CD4-positive, alpha-beta memory T cell (primary cell): ENCODE results near the gene SHISA3. TPM values are rescaled to one million over a fixed set of nuclear protein-coding genes. Genes with fewer than 3 reads are reported as not detected.
A peak's percentile ranks its signal among the peaks of the same experiment; 100 is the strongest.

Experiments
- CTCF ChIA-PET: fragments of 350-600 bp; sonication (Branson Sonifier 250); formaldehyde crosslinking; loops from one replicate; lab custom pipeline; 2021; ENCODE audit warnings: inconsistent platforms; ENCODE audit not compliant: partially characterized antibody; lab: Charles Lee
- POLR2A ChIA-PET: fragments of 350-600 bp; sonication (Branson Sonifier 250); formaldehyde crosslinking; loops from one replicate; lab custom pipeline; 2021; ENCODE audit not compliant: partially characterized antibody; lab: Charles Lee
- DNase-seq, 5 donors: peaks; one replicate each; pipeline versions ENCODE4 v3.0.0 to v3.0.0-alpha.2; 2020 to 2022; ENCODE audit warnings: mixed read lengths in 1 of 5
- H3K27ac ChIP-seq: one replicate; pipeline ENCODE4 v1.7.0; 2013; ENCODE audit warnings: low read depth, low read length
- H3K27me3 ChIP-seq: 2 replicates; pipeline ENCODE4 v1.7.0; 2013; ENCODE audit warnings: mild to moderate bottlenecking, low read length, moderate library complexity; ENCODE audit not compliant: insufficient read depth
- H3K36me3 ChIP-seq: 2 replicates; pipeline ENCODE4 v1.7.0; 2013; ENCODE audit warnings: mild to moderate bottlenecking, low read length, moderate library complexity; ENCODE audit not compliant: insufficient read depth
- H3K4me1 ChIP-seq: 2 replicates; pipeline ENCODE4 v1.7.0; 2013; ENCODE audit warnings: mild to moderate bottlenecking, low read length, moderate library complexity; ENCODE audit not compliant: insufficient read depth
- H3K4me3 ChIP-seq, 2 donors: one replicate each; pipeline ENCODE4 v1.7.0; 2013; ENCODE audit warnings: low read length in 2 of 2, mild to moderate bottlenecking in 1 of 2
- H3K9me3 ChIP-seq, 2 donors: one replicate each; pipeline ENCODE4 v1.7.0; 2013; ENCODE audit warnings: low read length in 2 of 2, control low read depth in 1 of 2; ENCODE audit not compliant: control insufficient read depth in 1 of 2
- H3K27ac Mint-ChIP-seq, 7 donors: one replicate each; pipeline ENCODE4 v1.8.0; 2020 to 2021; ENCODE audit warnings: mixed read lengths in 7 of 7, mild to moderate bottlenecking in 6 of 7, inconsistent platforms in 3 of 7, moderate library complexity in 3 of 7
- H3K27me3 Mint-ChIP-seq, 2 donors: one replicate each; pipeline ENCODE4 v1.8.0; 2020 to 2021; ENCODE audit warnings: mixed read lengths in 2 of 2
- H3K36me3 Mint-ChIP-seq, 2 donors: one replicate each; pipeline ENCODE4 v1.8.0; 2020 to 2021; ENCODE audit warnings: mixed read lengths in 2 of 2, inconsistent platforms in 1 of 2, mild to moderate bottlenecking in 1 of 2
- H3K4me1 Mint-ChIP-seq, 4 donors: one replicate each; pipeline ENCODE4 v1.8.0; 2020 to 2021; ENCODE audit warnings: mixed read lengths in 4 of 4, mild to moderate bottlenecking in 1 of 4
- H3K4me3 Mint-ChIP-seq, 8 donors: one replicate each; pipeline ENCODE4 v1.8.0; 2020 to 2021; ENCODE audit warnings: mixed read lengths in 8 of 8, mild to moderate bottlenecking in 7 of 8, moderate library complexity in 6 of 8, inconsistent platforms in 3 of 8
- H3K9me3 Mint-ChIP-seq, 8 donors: one replicate each; pipeline ENCODE4 v1.8.0; 2020 to 2021; ENCODE audit warnings: mixed read lengths in 8 of 8, mild to moderate bottlenecking in 5 of 8, inconsistent platforms in 3 of 8, moderate library complexity in 1 of 8
- intact Hi-C: fragments of 100-400 bp; cut with micrococcal nuclease; formaldehyde crosslinking; loops from one replicate; pipeline ENCODE4 v1.15.1; 2023
- polyA plus RNA-seq, 2 donors: library from polyadenylated mRNA; unstranded; fragments of 300-500 nt; fragmentation: Illumina TruSeq; gene quantifications; one replicate each; pipeline ENCODE4 v1.2.3, GENCODE V29; 2021
- total RNA-seq, 2 experiments: library from RNA; stranded (reverse); gene quantifications; one replicate each; pipeline ENCODE4 v1.2.3, GENCODE V29; 2021

The SHISA3 gene
- total RNA-seq (not detected), polyA plus RNA-seq (under 1 TPM in 1 of 2 donors, not detected in 1; 0.09 TPM)

DNA sequence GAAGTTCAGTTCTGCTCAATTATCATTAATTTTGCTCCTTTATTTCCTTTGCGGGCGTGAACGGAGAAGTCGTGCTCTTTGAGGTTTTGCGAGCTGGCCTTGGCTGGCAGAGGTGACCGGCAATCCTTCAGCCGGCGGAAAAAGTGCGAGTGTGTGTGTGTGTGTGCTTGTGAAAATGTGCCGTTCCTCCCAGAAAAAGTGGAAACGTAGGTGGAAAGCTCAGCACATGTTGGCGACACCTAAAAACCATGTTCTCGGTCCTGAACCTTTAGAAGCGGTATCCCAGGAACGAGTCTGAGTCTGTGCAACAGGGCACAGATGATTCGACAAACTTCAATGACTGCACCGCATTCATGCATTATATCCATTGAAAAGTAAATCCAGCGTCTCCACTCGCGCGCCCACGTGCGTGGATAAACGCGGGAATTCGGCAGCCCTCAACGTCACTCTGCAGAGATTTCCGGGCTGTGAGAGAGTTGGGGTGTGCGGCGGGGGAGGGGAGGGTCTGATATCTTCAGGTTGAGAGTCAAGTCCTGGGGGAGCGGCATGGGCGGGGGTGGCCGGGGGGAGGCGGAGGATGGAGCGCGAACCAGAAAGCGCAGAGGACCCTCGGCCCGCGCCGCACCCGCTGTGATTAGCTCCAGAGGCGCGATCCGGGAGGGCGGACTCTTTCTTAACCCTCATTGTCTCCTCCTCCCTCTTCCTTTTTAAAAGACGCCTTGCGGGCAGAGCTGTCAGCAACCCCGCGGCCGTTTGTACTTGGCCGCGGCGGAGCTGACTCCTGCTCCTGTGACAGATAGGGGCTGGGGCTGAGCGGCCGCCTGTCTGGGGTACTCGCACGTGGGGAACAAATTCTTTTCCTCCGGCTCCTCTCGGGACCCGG lies at the start of gene SHISA3:
Gene SHISA3 (plus strand): TSS at position 737 of the 883 bp plus-strand sequence. CDS start 569 bp downstream, outside the sequence.
- H3K27ac ChIP-seq, result no peak within 1 kb of the TSS
- POLR2A ChIA-PET, result no interaction called here
- peaks cover 0 to 2% (median 0%) of the 10 kb centered on the region in 8 donors for H3K9me3 Mint-ChIP-seq
- intact Hi-C loops, result no loop called here
- CTCF ChIA-PET, result no interaction called here
- H3K9me3 ChIP-seq, result no peaks in the 10 kb centered on the region
- peak within 1 kb of the TSS in 1 of 2 donors; percentile 23 for H3K4me3 ChIP-seq
- peak in 2 of 5 donors; percentile 6 to 9 for DNase-seq
- peaks cover 36 to 52% of the 10 kb centered on the region in 2 donors for H3K27me3 Mint-ChIP-seq
- no peaks in the 10 kb centered on the region for H3K36me3 Mint-ChIP-seq
- H3K27me3 ChIP-seq, result peaks cover 23% of the 10 kb centered on the region
- peaks cover 23% of the 10 kb centered on the region for H3K4me1 ChIP-seq
- peaks cover 14 to 38% (median 26%) of the 10 kb centered on the region in 4 donors for H3K4me1 Mint-ChIP-seq
- no peak within 1 kb of the TSS for H3K27ac Mint-ChIP-seq
- H3K36me3 ChIP-seq, result no peaks in the 10 kb centered on the region
- H3K4me3 Mint-ChIP-seq, result peak within 1 kb of the TSS; percentile 72 to 91 (median 86)

- Histone ChIP-seq H3K9me3 (no peaks in the 10 kb centered on the region), H3K4me1 (no peaks in the 10 kb centered on the region), H3K36me3 (no peaks in the 10 kb centered on the region), H3K27me3 (no peaks in the 10 kb centered on the region), H3K27ac (no peak overlapping the region), H3K4me3 (no peak overlapping the region)
- peaks cover 2 to 4% of the 10 kb centered on the region in 2 donors for H3K27me3 Mint-ChIP-seq
- no peaks in the 10 kb centered on the region for H3K36me3 Mint-ChIP-seq
- intact Hi-C loops, result no loop called here
- H3K27ac Mint-ChIP-seq, result no peak overlapping the region
- no peak overlapping the region for H3K4me3 Mint-ChIP-seq
- H3K9me3 Mint-ChIP-seq, result no peaks in the 10 kb centered on the region
- DNase-seq, result no peak
- H3K4me1 Mint-ChIP-seq, result no peaks in the 10 kb centered on the region
- ChIA-PET CTCF (no interaction called here), POLR2A (no interaction called here)
Measured at GRCh38 chr4:42348247-42348646, 49.0 kb upstream of the SHISA3 start.

- no peaks in the 10 kb centered on the region for H3K27me3 ChIP-seq
- H3K36me3 ChIP-seq, result no peaks in the 10 kb centered on the region
- no peak overlapping the region for H3K4me3 Mint-ChIP-seq
- H3K27me3 Mint-ChIP-seq, result peaks cover 2 to 4% of the 10 kb centered on the region in 2 donors
- H3K9me3 ChIP-seq, result no peaks in the 10 kb centered on the region
- CTCF ChIA-PET, result no interaction called here
- H3K27ac Mint-ChIP-seq, result no peak overlapping the region
- H3K4me1 ChIP-seq, result no peaks in the 10 kb centered on the region
- H3K4me1 Mint-ChIP-seq, result no peaks in the 10 kb centered on the region
- H3K36me3 Mint-ChIP-seq, result no peaks in the 10 kb centered on the region
- POLR2A ChIA-PET, result no interaction called here
- no peak overlapping the region for H3K4me3 ChIP-seq
- intact Hi-C loops, result no loop called here
- DNase-seq, result no peak
- H3K27ac ChIP-seq, result no peak overlapping the region
- no peaks in the 10 kb centered on the region for H3K9me3 Mint-ChIP-seq
Measured at GRCh38 chr4:42348692-42349091, 48.6 kb upstream of the SHISA3 start.

DNA sequence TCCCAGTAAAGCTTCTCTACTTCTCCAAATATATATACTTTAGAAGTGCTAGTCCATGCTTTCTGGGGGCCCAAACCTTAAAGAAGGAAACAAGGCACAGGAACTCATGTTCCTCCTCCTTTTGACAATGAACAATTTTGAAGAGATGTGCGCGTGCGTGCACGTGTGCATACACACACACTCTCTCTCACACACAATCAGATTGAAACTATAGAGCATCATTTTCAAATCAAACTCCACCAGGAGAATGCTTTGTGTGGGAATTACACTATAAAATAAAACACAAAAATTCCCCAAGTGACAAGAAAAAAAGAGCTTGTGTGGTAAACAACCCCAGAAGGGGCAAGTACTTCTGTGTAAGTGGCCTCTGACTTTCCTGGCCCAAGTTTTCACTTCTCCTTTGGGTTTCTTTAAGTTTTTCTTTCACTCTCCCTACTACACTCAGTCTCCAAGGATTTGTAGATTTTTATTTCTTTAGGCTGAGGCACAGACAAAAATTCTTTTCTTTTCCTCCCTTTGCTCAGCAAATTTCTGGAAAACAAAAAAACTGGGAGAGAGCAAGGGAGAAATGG lies 46.6 kb upstream of the SHISA3 start:
- POLR2A ChIA-PET, result no interaction called here
- no peak overlapping the region for H3K27ac ChIP-seq
- no peaks in the 10 kb centered on the region for H3K9me3 Mint-ChIP-seq
- no peaks in the 10 kb centered on the region for H3K36me3 ChIP-seq
- no peaks in the 10 kb centered on the region for H3K4me1 Mint-ChIP-seq
- H3K27me3 Mint-ChIP-seq, result peaks cover 13 to 14% of the 10 kb centered on the region in 2 donors
- no peak overlapping the region for H3K4me3 Mint-ChIP-seq
- intact Hi-C loops, result no loop called here
- H3K27ac Mint-ChIP-seq, result no peak overlapping the region
- H3K4me1 ChIP-seq, result no peaks in the 10 kb centered on the region
- no peak overlapping the region for H3K4me3 ChIP-seq
- H3K27me3 ChIP-seq, result peaks cover 4% of the 10 kb centered on the region
- no peaks in the 10 kb centered on the region for H3K9me3 ChIP-seq
- CTCF ChIA-PET, result no interaction called here
- no peak for DNase-seq
- H3K36me3 Mint-ChIP-seq, result no peaks in the 10 kb centered on the region

DNA sequence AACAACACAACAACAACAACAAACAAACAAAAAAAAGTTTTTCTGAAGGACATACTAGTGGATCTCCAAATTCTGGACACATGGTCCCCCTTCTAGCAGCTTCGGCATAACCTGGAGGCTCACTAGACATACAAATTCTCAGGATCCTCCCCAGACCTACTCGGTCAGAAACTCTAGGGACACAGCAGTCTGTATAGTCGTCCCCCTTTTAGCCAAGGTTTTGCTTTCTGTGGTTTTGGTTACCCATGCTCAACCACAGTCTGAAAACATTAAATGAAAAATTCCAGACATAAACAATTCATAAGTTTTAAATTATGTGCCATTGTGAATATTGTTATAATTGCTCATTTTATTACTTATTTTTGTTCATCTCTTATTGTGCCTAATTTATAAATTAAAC lies 45.2 kb upstream of the SHISA3 start:
- peaks cover 0 to 4% (median 0%) of the 10 kb centered on the region in 8 donors for H3K9me3 Mint-ChIP-seq
- H3K27me3 Mint-ChIP-seq, result peaks cover 18 to 25% of the 10 kb centered on the region in 2 donors
- POLR2A ChIA-PET, result no interaction called here
- no peaks in the 10 kb centered on the region for H3K36me3 Mint-ChIP-seq
- CTCF ChIA-PET, result no interaction called here
- Histone ChIP-seq H3K27ac (no peak overlapping the region), H3K36me3 (no peaks in the 10 kb centered on the region), H3K9me3 (no peaks in the 10 kb centered on the region), H3K27me3 (peaks cover 9% of the 10 kb centered on the region), H3K4me1 (no peaks in the 10 kb centered on the region), H3K4me3 (no peak overlapping the region)
- no peaks in the 10 kb centered on the region for H3K4me1 Mint-ChIP-seq
- H3K27ac Mint-ChIP-seq, result no peak overlapping the region
- intact Hi-C loops, result no loop called here
- DNase-seq, result no peak
- H3K4me3 Mint-ChIP-seq, result no peak overlapping the region

DNA sequence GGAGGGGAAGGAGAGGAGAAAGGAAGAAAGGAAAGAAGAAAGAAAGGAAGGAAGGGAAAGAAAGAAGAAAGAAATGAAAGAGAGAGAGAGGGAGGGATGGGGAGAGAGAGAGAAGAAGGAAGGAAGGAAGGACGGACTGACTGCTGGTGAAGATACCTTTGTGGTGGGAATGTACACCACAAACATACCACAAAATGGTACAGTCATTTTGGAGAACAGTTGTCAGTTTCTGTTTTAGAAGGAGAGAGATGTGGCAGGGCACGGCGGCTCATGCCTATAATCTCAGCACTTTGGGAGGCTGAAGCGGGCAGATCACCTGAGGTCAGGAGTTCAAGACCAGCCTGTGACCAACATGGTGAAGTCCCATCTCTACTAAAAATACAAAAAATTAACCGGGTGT lies 40.0 kb upstream of the SHISA3 start:
- H3K36me3 ChIP-seq, result no peaks in the 10 kb centered on the region
- intact Hi-C loops, result no loop called here
- Mint-ChIP-seq H3K4me1 (peaks cover 0 to 2% (median 0%) of the 10 kb centered on the region in 4 donors), H3K27me3 (peaks cover 19 to 24% of the 10 kb centered on the region in 2 donors), H3K9me3 (peaks cover 0 to 4% (median 0%) of the 10 kb centered on the region in 8 donors), H3K36me3 (no peaks in the 10 kb centered on the region), H3K27ac (no peak overlapping the region), H3K4me3 (no peak overlapping the region)
- H3K27ac ChIP-seq, result no peak overlapping the region
- no peak for DNase-seq
- no peak overlapping the region for H3K4me3 ChIP-seq
- no peaks in the 10 kb centered on the region for H3K4me1 ChIP-seq
- ChIA-PET POLR2A (no interaction called here), CTCF (no interaction called here)
- peaks cover 9% of the 10 kb centered on the region for H3K27me3 ChIP-seq
- H3K9me3 ChIP-seq, result no peaks in the 10 kb centered on the region

DNA sequence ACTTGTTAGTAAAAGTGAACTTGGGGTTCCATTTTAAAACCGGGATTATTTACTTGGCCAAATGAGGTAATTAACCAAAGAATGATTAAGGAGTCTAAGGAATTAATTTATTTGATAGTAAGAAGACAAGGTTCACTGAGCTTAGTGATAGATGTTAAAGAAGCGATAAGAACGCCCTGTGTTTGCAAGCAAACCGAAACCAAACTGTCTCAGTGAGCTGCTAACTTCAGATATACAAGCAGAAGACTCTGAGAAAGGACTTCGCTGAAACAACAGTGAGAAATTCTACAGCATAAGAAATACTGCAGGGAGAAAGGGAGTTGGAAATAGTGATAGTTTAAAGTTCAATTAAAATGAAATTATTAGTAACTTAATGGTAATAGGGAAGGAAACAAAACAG lies 37.6 kb upstream of the SHISA3 start:
- peaks cover 0 to 2% (median 0%) of the 10 kb centered on the region in 4 donors for H3K4me1 Mint-ChIP-seq
- ChIA-PET CTCF (interaction anchor here (2.8 kb wide), 1 partner anchor 12 kb away, joined by 6 read pairs; no protein-coding TSS in a partner anchor), POLR2A (no interaction called here)
- Histone ChIP-seq H3K4me1 (no peaks in the 10 kb centered on the region), H3K27me3 (peaks cover 9% of the 10 kb centered on the region), H3K4me3 (no peak overlapping the region), H3K9me3 (no peaks in the 10 kb centered on the region), H3K36me3 (no peaks in the 10 kb centered on the region), H3K27ac (no peak overlapping the region)
- DNase-seq, result no peak
- H3K27ac Mint-ChIP-seq, result no peak overlapping the region
- peaks cover 13 to 17% of the 10 kb centered on the region in 2 donors for H3K27me3 Mint-ChIP-seq
- peaks cover 0 to 4% (median 0%) of the 10 kb centered on the region in 8 donors for H3K9me3 Mint-ChIP-seq
- H3K36me3 Mint-ChIP-seq, result no peaks in the 10 kb centered on the region
- intact Hi-C loops, result no loop called here
- H3K4me3 Mint-ChIP-seq, result no peak overlapping the region
